DOHH2 (cell line): Measurements from ENCODE around the gene TLE1.

Experiments
- H3F3A ChIP-seq: fragments of 200-600 bp; sonication (generic), shearing (Covaris generic); 2 replicates; pipeline ENCODE4 v1.6.0; 2016; ENCODE audit warnings: antibody characterized with exemption, mild to moderate bottlenecking; ENCODE audit not compliant: control insufficient read depth, insufficient read depth
- H3K27ac ChIP-seq: fragments of 200-600 bp; sonication (generic); 2 replicates; pipeline ENCODE4 v1.5.1; 2014; ENCODE audit warnings: low read depth, mild to moderate bottlenecking, low read length, moderate library complexity
- H3K27me3 ChIP-seq: fragments of 200-600 bp; sonication (generic); 2 replicates; pipeline ENCODE4 v1.6.1; 2014; ENCODE audit warnings: mild to moderate bottlenecking, low read length, mixed read lengths; ENCODE audit not compliant: control insufficient read depth
- H3K36me3 ChIP-seq: fragments of 200-600 bp; sonication (generic); 2 replicates; pipeline ENCODE4 v1.6.1; 2014; ENCODE audit warnings: mild to moderate bottlenecking, low read length, moderate library complexity, mixed read lengths; ENCODE audit not compliant: control insufficient read depth
- H3K4me1 ChIP-seq: fragments of 200-600 bp; sonication (generic); 2 replicates; pipeline ENCODE4 v1.6.1; 2014; ENCODE audit warnings: mild to moderate bottlenecking, low read length, mixed read lengths; ENCODE audit not compliant: control insufficient read depth
- H3K4me2 ChIP-seq: fragments of 200-600 bp; sonication (generic); 2 replicates; pipeline ENCODE4 v1.6.0; 2014; ENCODE audit warnings: mild to moderate bottlenecking, low read length, moderate library complexity
- H3K4me3 ChIP-seq: fragments of 200-600 bp; sonication (generic); 2 replicates; pipeline ENCODE4 v1.5.1; 2014; ENCODE audit warnings: mild to moderate bottlenecking, low read length, mixed read lengths
- H3K79me2 ChIP-seq: fragments of 200-600 bp; sonication (generic); 2 replicates; pipeline ENCODE4 v1.6.1; 2014; ENCODE audit warnings: mild to moderate bottlenecking, low read length, mixed read lengths; ENCODE audit not compliant: control insufficient read depth
- H3K9me2 ChIP-seq: fragments of 200-600 bp; sonication (generic); replicated peaks from 2 replicates; pipeline ENCODE4 v1.6.1; 2014; ENCODE audit warnings: mild to moderate bottlenecking, low read length, mixed read lengths; ENCODE audit not compliant: control insufficient read depth
- H3K9me3 ChIP-seq: fragments of 200-600 bp; sonication (generic); 2 replicates; pipeline ENCODE4 v1.6.1; 2014; ENCODE audit warnings: antibody characterized with exemption, low read length, mixed read lengths; ENCODE audit not compliant: control insufficient read depth, insufficient read depth
- H4K20me1 ChIP-seq: fragments of 200-600 bp; sonication (generic); 2 replicates; pipeline ENCODE4 v1.6.0; 2014; ENCODE audit warnings: low read depth, mild to moderate bottlenecking, antibody characterized with exemption, low read length, moderate library complexity; ENCODE audit not compliant: control insufficient read depth, insufficient read depth
- EZH2phosphoT487 ChIP-seq: fragments of 200-600 bp; sonication (generic); IDR thresholded peaks from 2 replicates; pipeline ENCODE4 v1.6.1; 2017; ENCODE audit warnings: borderline replicate concordance, mild to moderate bottlenecking, antibody characterized with exemption, low read length, moderate library complexity, mixed read lengths
- TF ChIP-seq, protein P1 (sequence below): fragments of 200-600 bp; sonication (generic); IDR thresholded peaks from one replicate; pipeline ENCODE4 v1.5.1; 2014; ENCODE audit warnings: antibody characterized with exemption, mild to moderate bottlenecking, low read depth, low read length; ENCODE audit not compliant: poor library complexity, severe bottlenecking

Gene TLE1

GRCh38 chr9:81666123-81666522 is 23.2 kb downstream of the TLE1 start:
- H3K27ac ChIP-seq = no peak overlapping the region
- no peak overlapping the region for H3K4me3 ChIP-seq
- H3K4me2 ChIP-seq = no peak overlapping the region
- H3K36me3 ChIP-seq = no peaks in the 10 kb centered on the region
- H3K27me3 ChIP-seq = 0 out of 2 replicates have a peak, but pooled peaks cover 6% of the 10 kb centered on the region
- H3K9me2 ChIP-seq = no peaks in the 10 kb centered on the region
- TF ChIP-seq, protein P1, sequence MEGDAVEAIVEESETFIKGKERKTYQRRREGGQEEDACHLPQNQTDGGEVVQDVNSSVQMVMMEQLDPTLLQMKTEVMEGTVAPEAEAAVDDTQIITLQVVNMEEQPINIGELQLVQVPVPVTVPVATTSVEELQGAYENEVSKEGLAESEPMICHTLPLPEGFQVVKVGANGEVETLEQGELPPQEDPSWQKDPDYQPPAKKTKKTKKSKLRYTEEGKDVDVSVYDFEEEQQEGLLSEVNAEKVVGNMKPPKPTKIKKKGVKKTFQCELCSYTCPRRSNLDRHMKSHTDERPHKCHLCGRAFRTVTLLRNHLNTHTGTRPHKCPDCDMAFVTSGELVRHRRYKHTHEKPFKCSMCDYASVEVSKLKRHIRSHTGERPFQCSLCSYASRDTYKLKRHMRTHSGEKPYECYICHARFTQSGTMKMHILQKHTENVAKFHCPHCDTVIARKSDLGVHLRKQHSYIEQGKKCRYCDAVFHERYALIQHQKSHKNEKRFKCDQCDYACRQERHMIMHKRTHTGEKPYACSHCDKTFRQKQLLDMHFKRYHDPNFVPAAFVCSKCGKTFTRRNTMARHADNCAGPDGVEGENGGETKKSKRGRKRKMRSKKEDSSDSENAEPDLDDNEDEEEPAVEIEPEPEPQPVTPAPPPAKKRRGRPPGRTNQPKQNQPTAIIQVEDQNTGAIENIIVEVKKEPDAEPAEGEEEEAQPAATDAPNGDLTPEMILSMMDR = no peak
- TF ChIP-seq EZH2phosphoT487 = no peak
- H4K20me1 ChIP-seq = no peaks in the 10 kb centered on the region
- H3K4me1 ChIP-seq = peaks cover 22% of the 10 kb centered on the region
- no peaks in the 10 kb centered on the region for H3K79me2 ChIP-seq
- no peaks in the 10 kb centered on the region for H3F3A ChIP-seq
- no peaks in the 10 kb centered on the region for H3K9me3 ChIP-seq

DNA sequence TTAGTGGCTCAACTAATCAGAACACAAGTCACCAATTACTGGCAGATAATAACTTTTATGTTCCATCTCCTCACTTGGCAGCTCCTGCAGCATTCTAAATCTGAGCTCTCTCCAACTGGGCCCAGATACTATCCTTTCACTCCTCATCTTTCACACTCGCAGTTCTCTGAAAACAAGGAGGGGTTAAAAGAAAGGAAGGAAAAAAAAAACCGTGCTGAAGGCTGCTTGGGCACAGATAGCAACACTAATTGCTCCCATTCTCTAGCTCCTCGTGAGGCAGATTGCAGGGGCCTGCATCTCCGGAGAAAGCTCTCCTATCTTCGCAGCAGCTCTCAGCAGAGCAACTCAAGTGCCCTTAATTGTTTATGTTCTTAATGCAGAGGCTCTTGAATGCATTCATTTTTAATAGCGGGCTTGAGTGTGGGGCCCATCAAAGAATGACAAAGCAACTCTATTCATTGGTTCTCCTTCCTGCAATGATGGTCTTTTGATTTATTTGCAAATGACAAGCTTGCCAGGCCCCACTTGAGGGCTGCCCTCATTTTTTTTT is 23.9 kb downstream of the TLE1 start:
- TF ChIP-seq, protein P1 = no peak
- TF ChIP-seq EZH2phosphoT487 = no peak
- H3K27me3 ChIP-seq = 0 out of 2 replicates have a peak, but pooled peaks cover 6% of the 10 kb centered on the region
- no peaks in the 10 kb centered on the region for H3K9me2 ChIP-seq
- no peak overlapping the region for H3K27ac ChIP-seq
- peaks cover 22% of the 10 kb centered on the region for H3K4me1 ChIP-seq
- H3K9me3 ChIP-seq = no peaks in the 10 kb centered on the region
- H3K4me2 ChIP-seq = peak overlapping the region; percentile 26
- H3K79me2 ChIP-seq = no peaks in the 10 kb centered on the region
- H3F3A ChIP-seq = no peaks in the 10 kb centered on the region
- no peaks in the 10 kb centered on the region for H3K36me3 ChIP-seq
- H3K4me3 ChIP-seq = no peak overlapping the region
- H4K20me1 ChIP-seq = no peaks in the 10 kb centered on the region

- Histone ChIP-seq H3K4me2 (peak overlapping the region; percentile 26), H3K9me3 (no peaks in the 10 kb centered on the region), H3K9me2 (no peaks in the 10 kb centered on the region), H3K27ac (no peak overlapping the region), H3K27me3 (peaks cover 6% of the 10 kb centered on the region; the same call in 1 of the 2 replicates), H3K4me3 (no peak overlapping the region), H4K20me1 (no peaks in the 10 kb centered on the region), H3K36me3 (no peaks in the 10 kb centered on the region), H3F3A (no peaks in the 10 kb centered on the region), H3K79me2 (no peaks in the 10 kb centered on the region), H3K4me1 (peaks cover 22% of the 10 kb centered on the region)
- no peak for TF ChIP-seq EZH2phosphoT487
- TF ChIP-seq, protein P1 = no peak
These were observed 24.6 kb downstream of the TLE1 start for GRCh38 chr9:81664638-81665222.
